Ectodermal cell (in vitro differentiated cells): ENCODE results near the gene GP1BA.

ENCODE experiments used
- H3K27ac ChIP-seq: 2 replicates; pipeline ENCODE4 v1.7.0; 2013; ENCODE audit warnings: mild to moderate bottlenecking, low read depth, low read length; ENCODE audit not compliant: insufficient read depth, poor library complexity, severe bottlenecking
- H3K27me3 ChIP-seq: 2 replicates; pipeline ENCODE4 v1.7.0; 2013; ENCODE audit warnings: mild to moderate bottlenecking, low read length; ENCODE audit not compliant: insufficient read depth, control insufficient read depth, poor library complexity, severe bottlenecking
- H3K36me3 ChIP-seq: one replicate; pipeline ENCODE4 v1.7.0; 2013; ENCODE audit warnings: low read length; ENCODE audit not compliant: control insufficient read depth, insufficient read depth
- H3K4me1 ChIP-seq: one replicate; pipeline ENCODE4 v1.7.0; 2013; ENCODE audit warnings: low read length; ENCODE audit not compliant: control insufficient read depth, insufficient read depth
- H3K4me3 ChIP-seq: 2 replicates; pipeline ENCODE4 v1.7.0; 2013; ENCODE audit warnings: low read depth, low read length, control low read depth; ENCODE audit not compliant: insufficient read depth
- H3K9me3 ChIP-seq: 2 replicates; pipeline ENCODE4 v1.7.0; 2013; ENCODE audit warnings: mild to moderate bottlenecking, low read length, moderate library complexity; ENCODE audit not compliant: control insufficient read depth
- WGBS, 2 experiments: methylation state at CpG; one replicate each; pipeline ENCODE4 v1.1.7; 2013; ENCODE audit warnings: missing lambda C conversion rate in 2 of 2; 5-methylcytosine and 5-hydroxymethylcytosine counted together

The GP1BA gene

DNA sequence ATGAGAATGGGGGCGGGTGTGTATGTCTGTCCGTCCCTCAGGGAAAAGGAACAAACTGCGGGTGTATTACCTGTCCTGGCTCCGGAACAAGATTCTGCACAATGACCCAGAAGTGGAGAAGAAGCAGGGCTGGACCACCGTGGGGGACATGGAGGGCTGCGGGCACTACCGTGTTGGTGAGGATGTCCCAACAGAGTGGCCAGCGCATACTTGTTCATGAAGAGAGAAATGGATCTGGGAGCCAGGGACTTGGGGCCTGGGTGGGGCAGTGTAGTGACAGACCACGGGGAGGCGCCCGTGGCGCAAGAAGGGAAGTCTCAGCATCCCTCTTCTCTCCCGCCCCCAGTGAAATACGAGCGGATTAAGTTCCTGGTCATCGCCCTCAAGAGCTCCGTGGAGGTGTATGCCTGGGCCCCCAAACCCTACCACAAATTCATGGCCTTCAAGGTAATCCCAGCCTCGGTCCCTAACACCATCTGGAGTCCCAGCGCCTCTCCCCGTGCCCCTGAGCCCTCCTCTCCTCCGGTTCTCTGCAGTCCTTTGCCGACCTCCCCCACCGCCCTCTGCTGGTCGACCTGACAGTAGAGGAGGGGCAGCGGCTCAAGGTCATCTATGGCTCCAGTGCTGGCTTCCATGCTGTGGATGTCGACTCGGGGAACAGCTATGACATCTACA, 36.3 kb upstream of the GP1BA start:
- H3K36me3 ChIP-seq: peaks cover 22% of the 10 kb centered on the region
- H3K9me3 ChIP-seq: no peaks in the 10 kb centered on the region
- WGBS, 2 experiments: 80 to 82% methylated on average over 27 of the region's 27 CpGs
- H3K4me1 ChIP-seq: no peaks in the 10 kb centered on the region
- H3K27me3 ChIP-seq: no peaks in the 10 kb centered on the region
- no peak overlapping the region for H3K4me3 ChIP-seq
- no peak overlapping the region for H3K27ac ChIP-seq

DNA sequence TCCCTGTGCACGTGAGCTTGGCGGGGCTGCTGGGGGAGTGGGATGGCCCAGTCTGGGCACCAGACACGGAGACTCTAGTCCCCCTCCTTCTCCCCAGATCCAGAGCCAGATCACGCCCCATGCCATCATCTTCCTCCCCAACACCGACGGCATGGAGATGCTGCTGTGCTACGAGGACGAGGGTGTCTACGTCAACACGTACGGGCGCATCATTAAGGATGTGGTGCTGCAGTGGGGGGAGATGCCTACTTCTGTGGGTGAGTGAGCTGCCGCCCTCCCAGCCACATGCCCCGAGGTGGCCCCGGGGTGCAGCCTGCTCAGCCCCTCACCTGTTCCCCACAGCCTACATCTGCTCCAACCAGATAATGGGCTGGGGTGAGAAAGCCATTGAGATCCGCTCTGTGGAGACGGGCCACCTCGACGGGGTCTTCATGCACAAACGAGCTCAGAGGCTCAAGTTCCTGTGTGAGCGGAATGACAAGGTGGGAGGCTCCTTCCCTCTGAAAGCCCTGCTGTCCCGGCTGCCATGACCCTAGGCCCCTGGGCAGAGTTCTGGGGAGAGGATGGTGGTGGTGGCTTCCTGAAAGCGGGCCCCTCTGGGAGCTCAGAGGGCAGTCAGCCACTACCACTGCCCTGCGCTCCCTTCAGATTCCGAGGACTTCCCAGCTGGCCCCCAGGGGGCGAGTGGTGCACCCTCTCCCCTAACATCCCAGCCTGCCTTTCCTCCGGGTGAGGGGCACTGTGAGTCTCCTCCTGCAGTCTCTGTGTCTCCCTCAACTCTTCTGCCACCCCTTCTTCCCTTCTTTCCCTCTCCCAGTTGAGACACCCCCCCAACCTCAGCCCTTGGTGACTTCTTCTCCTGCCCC, 35.5 kb upstream of the GP1BA start:
- Histone ChIP-seq H3K4me3 (no peak overlapping the region), H3K9me3 (no peaks in the 10 kb centered on the region), H3K27ac (no peak overlapping the region), H3K36me3 (peaks cover 18% of the 10 kb centered on the region), H3K4me1 (no peaks in the 10 kb centered on the region), H3K27me3 (no peaks in the 10 kb centered on the region)
- 94% methylated on average over 27 of the region's 27 CpGs for WGBS, 2 experiments

- H3K27ac ChIP-seq: no peak overlapping the region
- H3K4me1 ChIP-seq: no peaks in the 10 kb centered on the region
- peaks cover 18% of the 10 kb centered on the region for H3K36me3 ChIP-seq
- no peaks in the 10 kb centered on the region for H3K27me3 ChIP-seq
- H3K9me3 ChIP-seq: no peaks in the 10 kb centered on the region
- WGBS, 2 experiments: 87 to 88% methylated on average over 10 of the region's 10 CpGs
- H3K4me3 ChIP-seq: no peak overlapping the region
Observed at GRCh38 chr17:4897198-4897687, 34.8 kb upstream of the GP1BA start.

DNA sequence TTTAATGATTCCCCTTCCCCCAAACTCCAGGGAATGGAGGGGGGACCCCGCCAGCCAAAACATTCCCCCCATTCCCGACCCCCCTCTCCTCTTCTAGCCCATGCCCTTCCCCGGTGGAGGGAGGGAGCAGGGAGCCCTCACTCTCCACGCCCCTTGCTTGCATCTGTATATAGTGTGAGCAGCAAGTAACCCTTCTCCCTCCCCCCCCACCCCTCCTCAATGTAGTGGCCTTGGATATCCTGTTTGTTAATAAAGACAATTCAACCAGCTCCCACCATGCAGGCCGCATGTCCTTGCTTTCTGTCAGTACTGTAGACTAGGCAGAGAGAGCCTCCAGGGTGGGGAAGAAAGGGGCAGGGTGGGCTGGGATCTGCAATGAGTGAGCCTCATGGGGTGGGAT, 34.3 kb upstream of the GP1BA start:
- H3K4me3 ChIP-seq: no peak overlapping the region
- H3K9me3 ChIP-seq: no peaks in the 10 kb centered on the region
- WGBS, 2 experiments: 79 to 100% methylated on average over 2 to 4 of the region's 5 CpGs
- H3K36me3 ChIP-seq: peaks cover 18% of the 10 kb centered on the region
- H3K27me3 ChIP-seq: no peaks in the 10 kb centered on the region
- H3K4me1 ChIP-seq: no peaks in the 10 kb centered on the region
- no peak overlapping the region for H3K27ac ChIP-seq

DNA sequence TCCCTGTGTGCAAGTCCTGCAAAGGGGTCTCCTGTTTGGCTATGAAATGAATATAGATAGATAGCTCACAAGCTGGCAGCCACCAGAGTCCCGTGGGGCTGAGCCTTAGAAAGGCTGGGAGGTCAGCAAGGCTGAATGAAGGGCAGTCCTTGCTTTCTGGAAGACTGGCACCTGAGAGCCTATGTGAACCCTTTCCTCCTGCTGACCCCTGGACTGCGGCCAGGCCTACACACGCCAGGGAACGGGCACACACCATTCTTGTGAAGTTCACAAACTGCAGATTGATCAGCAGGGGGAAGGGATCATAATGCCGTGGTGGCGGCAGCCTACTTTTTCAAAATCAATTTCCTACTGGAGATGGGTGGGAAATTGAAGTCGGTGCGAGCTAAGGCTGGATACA, 33.7 kb upstream of the GP1BA start:
- no peaks in the 10 kb centered on the region for H3K9me3 ChIP-seq
- no peaks in the 10 kb centered on the region for H3K4me1 ChIP-seq
- H3K36me3 ChIP-seq: peaks cover 18% of the 10 kb centered on the region
- H3K27ac ChIP-seq: no peak overlapping the region
- no peaks in the 10 kb centered on the region for H3K27me3 ChIP-seq
- WGBS, 2 experiments: 94 to 95% methylated on average over 8 of the region's 8 CpGs
- H3K4me3 ChIP-seq: no peak overlapping the region

- Histone ChIP-seq H3K36me3 (peaks cover 18% of the 10 kb centered on the region), H3K27ac (no peak overlapping the region), H3K4me1 (no peaks in the 10 kb centered on the region), H3K27me3 (no peaks in the 10 kb centered on the region), H3K4me3 (peak overlapping the region; percentile 27), H3K9me3 (no peaks in the 10 kb centered on the region)
- 72 to 74% methylated on average over 34 of the region's 34 CpGs for WGBS, 2 experiments
Observed at GRCh38 chr17:4898927-4899326, 33.1 kb upstream of the GP1BA start.

DNA sequence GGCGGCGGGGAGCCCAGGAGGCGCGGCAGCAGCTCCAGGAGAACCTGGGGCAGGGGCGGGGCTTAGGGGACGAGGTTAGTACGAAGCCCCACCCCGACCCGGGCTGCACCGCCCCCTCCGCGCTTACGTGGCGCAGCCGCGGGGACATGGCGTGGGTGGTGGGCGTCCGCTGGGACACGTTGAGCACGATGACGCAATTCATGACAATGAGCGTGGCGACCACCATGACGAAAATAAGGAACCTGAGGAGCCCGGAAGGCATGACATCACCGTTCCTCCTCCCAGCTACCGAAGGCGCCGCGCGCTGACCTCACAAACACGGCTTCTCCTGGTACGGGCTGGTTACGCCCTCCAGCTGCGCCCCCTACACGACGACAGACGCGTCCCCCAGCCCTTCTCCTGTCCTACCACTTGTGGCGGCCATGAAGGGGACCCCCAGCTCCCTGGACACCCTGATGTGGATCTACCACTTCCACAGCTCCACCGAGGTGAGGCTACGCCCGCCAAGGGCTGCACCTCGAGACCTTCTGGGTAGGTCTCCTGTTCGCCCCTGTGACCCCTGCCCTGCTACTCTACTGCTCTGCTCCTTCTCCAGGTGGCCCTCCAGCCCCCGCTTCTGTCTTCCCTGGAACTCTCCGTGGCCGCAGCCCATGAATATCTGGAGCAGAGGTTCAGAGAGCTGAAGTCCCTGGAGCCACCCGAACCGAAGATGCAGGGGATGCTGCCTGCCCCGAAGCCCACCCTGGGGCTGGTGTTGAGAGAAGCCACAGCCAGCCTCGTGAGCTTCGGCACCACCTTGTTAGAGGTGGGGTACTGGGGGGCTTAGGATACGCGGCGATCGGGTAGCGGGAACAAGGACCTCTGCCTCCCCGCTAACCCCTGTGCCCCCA, 32.5 kb upstream of the GP1BA start, which contains the start of gene C17orf107:
Gene C17orf107, plus strand, starts transcription at position 196 of the 890 bp plus-strand sequence. Its CDS starts 227 bp downstream, at position 423.
- peak within 1 kb of the TSS; percentile 27 for H3K4me3 ChIP-seq
- no peaks in the 10 kb centered on the region for H3K9me3 ChIP-seq
- no peak within 1 kb of the TSS for H3K27ac ChIP-seq
- WGBS, 2 experiments: 70 to 74% methylated on average over 60 of the region's 60 CpGs
- peaks cover 17% of the 10 kb centered on the region for H3K36me3 ChIP-seq
- H3K27me3 ChIP-seq: no peaks in the 10 kb centered on the region
- no peaks in the 10 kb centered on the region for H3K4me1 ChIP-seq

- no peaks in the 10 kb centered on the region for H3K4me1 ChIP-seq
- no peak overlapping the region for H3K4me3 ChIP-seq
- H3K27me3 ChIP-seq: no peaks in the 10 kb centered on the region
- peaks cover 9% of the 10 kb centered on the region for H3K36me3 ChIP-seq
- H3K27ac ChIP-seq: no peak overlapping the region
- H3K9me3 ChIP-seq: no peaks in the 10 kb centered on the region
- WGBS, 2 experiments: 92 to 93% methylated on average over 65 of the region's 65 CpGs
Observed at GRCh38 chr17:4900231-4901107, 31.6 kb upstream of the GP1BA start.

DNA sequence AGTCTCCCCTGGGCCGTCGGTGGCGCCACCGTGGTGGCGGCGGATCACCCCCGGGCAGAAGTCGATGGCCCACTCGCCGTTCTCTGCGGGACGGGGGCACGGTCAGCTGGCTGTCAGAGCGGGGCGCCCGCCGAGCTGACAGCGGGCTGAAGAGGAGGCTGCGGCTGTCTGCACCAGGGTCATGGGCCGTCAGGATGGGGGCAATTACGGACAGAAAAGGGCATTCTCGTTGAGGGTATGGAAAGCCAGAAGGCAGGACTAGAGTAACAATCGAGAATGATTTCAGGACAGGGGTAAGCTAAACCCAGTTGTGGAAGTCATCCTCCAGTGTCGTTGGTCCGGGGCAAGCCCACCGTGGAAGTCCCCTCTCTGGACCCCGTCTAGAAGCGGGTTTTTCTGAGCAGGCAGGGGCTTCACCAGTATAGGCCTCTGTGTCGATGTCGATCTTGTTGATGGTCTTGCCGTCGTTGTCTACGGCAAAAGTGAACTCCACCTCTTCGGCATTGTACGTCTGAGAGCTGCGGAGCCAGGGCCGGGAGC, 30.9 kb upstream of the GP1BA start:
- H3K4me3 ChIP-seq: no peak overlapping the region
- H3K9me3 ChIP-seq: no peaks in the 10 kb centered on the region
- H3K27me3 ChIP-seq: no peaks in the 10 kb centered on the region
- 96% methylated on average over 37 of the region's 37 CpGs for WGBS, 2 experiments
- no peaks in the 10 kb centered on the region for H3K4me1 ChIP-seq
- no peak overlapping the region for H3K27ac ChIP-seq
- peaks cover 4% of the 10 kb centered on the region for H3K36me3 ChIP-seq
